ENCODE measurements around the gene SCN2B. TPM values are rescaled to one million over a fixed set of nuclear protein-coding genes. Genes with fewer than 3 reads are reported as not detected.

The SCN2B gene
- total RNA-seq, 2 experiments from 2014 or later, result not detected

DNA sequence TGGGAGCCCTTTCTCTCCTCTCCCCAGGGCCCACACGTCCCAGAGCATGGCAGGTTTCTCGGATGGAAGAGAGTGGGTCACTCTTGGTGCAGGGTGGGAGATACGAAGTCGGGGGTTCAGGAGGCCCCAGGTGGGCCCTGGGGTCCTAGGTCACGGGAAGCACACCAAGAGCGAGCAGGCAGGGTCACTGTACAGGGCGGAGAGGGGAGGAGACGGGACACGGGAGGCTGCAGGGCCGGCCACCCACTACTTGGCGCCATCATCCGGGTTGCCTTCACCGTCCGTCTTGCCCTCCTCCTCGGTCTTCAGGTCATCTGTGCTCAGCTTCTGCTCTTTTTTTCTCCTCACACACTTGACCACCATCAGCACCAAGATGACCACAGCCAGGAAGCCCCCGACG is 9.8 kb downstream of the SCN2B start:
- intact Hi-C loops (cut with micrococcal nuclease), result no loop called here
- H3K9me3 Mint-ChIP-seq, result no peaks in the 10 kb centered on the region
- no peak overlapping the region for H3K27ac Mint-ChIP-seq
- ChIA-PET POLR2A (no interaction called here), CTCF (interaction anchor here (1.2 kb wide), 1 partner anchor 18 kb away, joined by 3 read pairs; no protein-coding TSS in a partner anchor)
- no peak for DNase-seq
- no peaks in the 10 kb centered on the region for H3K4me1 Mint-ChIP-seq (ENCODE audit: low read depth)
- no peaks in the 10 kb centered on the region for H3K36me3 Mint-ChIP-seq
- H3K27me3 Mint-ChIP-seq, result peaks cover 12% of the 10 kb centered on the region
- no peak overlapping the region for H3K4me3 Mint-ChIP-seq

GRCh38 chr11:118164885-118165284 is 11.6 kb downstream of the SCN2B start:
- no peaks in the 10 kb centered on the region for H3K36me3 Mint-ChIP-seq
- DNase-seq, result no peak
- H3K9me3 Mint-ChIP-seq, result no peaks in the 10 kb centered on the region
- no peak overlapping the region for H3K4me3 Mint-ChIP-seq
- H3K4me1 Mint-ChIP-seq (ENCODE audit: low read depth), result no peaks in the 10 kb centered on the region
- CTCF ChIA-PET, result interaction anchor here (1.5 kb wide), 1 partner anchor 9 kb away, joined by 3 read pairs; no protein-coding TSS in a partner anchor
- intact Hi-C loops (cut with micrococcal nuclease), result no loop called here
- H3K27me3 Mint-ChIP-seq, result peaks cover 13% of the 10 kb centered on the region
- H3K27ac Mint-ChIP-seq, result no peak overlapping the region
- POLR2A ChIA-PET, result no interaction called here

GRCh38 chr11:118163494-118163893 is 12.9 kb downstream of the SCN2B start:
- no peaks in the 10 kb centered on the region for H3K9me3 Mint-ChIP-seq
- H3K27me3 Mint-ChIP-seq, result peaks cover 22% of the 10 kb centered on the region
- no peak for DNase-seq
- H3K4me3 Mint-ChIP-seq, result no peak overlapping the region
- no peaks in the 10 kb centered on the region for H3K4me1 Mint-ChIP-seq (ENCODE audit: low read depth)
- H3K36me3 Mint-ChIP-seq, result no peaks in the 10 kb centered on the region
- ChIA-PET POLR2A (no interaction called here), CTCF (interaction anchor here (1.3 to 1.5 kb wide), 2 partner anchors 8 to 10 kb away, joined by 3 to 5 read pairs; no protein-coding TSS in a partner anchor)
- intact Hi-C loops (cut with micrococcal nuclease), result no loop called here
- H3K27ac Mint-ChIP-seq, result no peak overlapping the region

- Mint-ChIP-seq H3K27ac (no peak overlapping the region), H3K9me3 (no peaks in the 10 kb centered on the region), H3K36me3 (no peaks in the 10 kb centered on the region), H3K27me3 (peaks cover 26% of the 10 kb centered on the region), H3K4me3 (no peak overlapping the region), H3K4me1 (ENCODE audit: low read depth) (no peaks in the 10 kb centered on the region)
- ChIA-PET POLR2A (no interaction called here), CTCF (interaction anchor here (1.3 kb wide), 1 partner anchor 9 kb away, joined by 5 read pairs; no protein-coding TSS in a partner anchor)
- DNase-seq, result no peak
- intact Hi-C loops (cut with micrococcal nuclease), result no loop called here
Measured at GRCh38 chr11:118162846-118163245, 13.6 kb downstream of the SCN2B start.

DNA sequence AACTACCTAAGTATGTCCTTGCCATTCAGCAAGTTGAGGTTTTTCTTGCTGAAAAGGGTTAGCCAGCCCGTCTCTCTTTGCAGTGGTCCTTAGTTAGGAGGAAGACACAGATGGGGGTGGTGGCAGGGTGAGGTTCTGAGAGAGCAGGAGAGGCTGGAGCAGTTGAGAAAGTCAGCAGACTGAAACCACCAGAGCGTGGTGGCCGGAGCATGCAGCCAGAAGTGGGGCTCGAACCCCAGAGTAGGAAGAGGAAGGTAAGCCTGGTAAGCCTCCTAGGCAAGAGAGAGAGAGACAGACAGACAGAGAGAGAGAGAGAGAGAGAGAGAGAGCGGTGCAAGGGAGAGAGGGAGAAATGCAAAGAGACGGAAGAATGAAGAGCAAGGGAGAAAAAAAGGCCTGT is 14.7 kb downstream of the SCN2B start:
- intact Hi-C loops (cut with micrococcal nuclease), result no loop called here
- Mint-ChIP-seq H3K9me3 (no peaks in the 10 kb centered on the region), H3K4me3 (no peak overlapping the region), H3K27ac (no peak overlapping the region), H3K36me3 (no peaks in the 10 kb centered on the region), H3K4me1 (ENCODE audit: low read depth) (peaks cover 4% of the 10 kb centered on the region), H3K27me3 (peaks cover 37% of the 10 kb centered on the region)
- no peak for DNase-seq
- CTCF ChIA-PET, result no interaction called here
- POLR2A ChIA-PET, result no interaction called here

DNA sequence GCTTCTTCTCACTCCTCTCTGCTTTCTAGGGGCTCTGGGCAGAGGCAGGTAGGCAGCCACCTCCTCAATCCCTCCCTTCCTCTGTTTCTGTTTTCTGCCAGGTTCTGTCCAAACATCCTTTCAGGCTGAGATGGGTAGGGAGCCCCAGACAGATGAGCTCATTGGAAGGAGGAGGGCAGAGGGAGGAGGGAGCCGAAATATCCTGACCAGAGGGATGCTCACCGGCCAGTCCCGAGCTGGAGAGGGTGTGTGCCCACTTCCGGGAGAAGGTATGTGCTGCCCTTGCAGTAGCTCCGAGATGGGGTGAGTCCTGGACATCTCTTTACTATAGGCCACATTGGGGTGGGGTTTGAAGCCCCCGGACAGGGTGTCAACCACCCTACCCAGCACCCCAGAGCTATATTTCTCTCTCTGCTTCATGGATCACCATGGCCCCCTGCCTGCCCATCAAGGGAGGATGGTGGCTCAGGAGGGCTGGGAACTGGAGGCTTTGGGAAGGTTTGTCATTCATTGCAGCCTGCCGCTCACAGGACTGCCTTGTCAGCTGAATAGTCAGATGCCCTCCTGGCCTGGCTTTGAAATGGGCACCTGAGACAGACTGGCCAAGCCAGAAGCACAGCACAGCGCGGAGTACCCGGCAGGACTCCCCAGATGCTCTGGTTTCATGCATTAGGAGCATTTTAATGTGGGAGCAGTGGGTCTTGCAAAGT is 19.1 kb downstream of the SCN2B start:
- Mint-ChIP-seq H3K36me3 (no peaks in the 10 kb centered on the region), H3K4me1 (ENCODE audit: low read depth) (peaks cover 13% of the 10 kb centered on the region), H3K27ac (no peak overlapping the region), H3K9me3 (no peaks in the 10 kb centered on the region), H3K4me3 (no peak overlapping the region), H3K27me3 (peaks cover 61% of the 10 kb centered on the region)
- ChIA-PET CTCF (interaction anchor here (1.5 to 6.7 kb wide), 3 partner anchors 10 to 14 kb away, joined by 3 to 70 read pairs (median 8); no protein-coding TSS in a partner anchor), POLR2A (interaction anchor here (0.5 kb wide), 1 partner anchor 107 kb away, joined by 4 read pairs; no protein-coding TSS in a partner anchor)
- DNase-seq, result no peak
- intact Hi-C loops (cut with micrococcal nuclease), result no loop called here

GRCh38 chr11:118156531-118157185 is 19.8 kb downstream of the SCN2B start:
- CTCF ChIA-PET, result interaction anchor here (1.1 to 6.7 kb wide), 5 partner anchors 10 to 349 kb away, joined by 3 to 70 read pairs (median 5); no protein-coding TSS in a partner anchor
- H3K27me3 Mint-ChIP-seq, result peaks cover 60% of the 10 kb centered on the region
- intact Hi-C loops (cut with micrococcal nuclease), result no loop called here
- no peaks in the 10 kb centered on the region for H3K36me3 Mint-ChIP-seq
- POLR2A ChIA-PET, result interaction anchor here (0.5 kb wide), 1 partner anchor 106 kb away, joined by 4 read pairs; no protein-coding TSS in a partner anchor
- no peak overlapping the region for H3K27ac Mint-ChIP-seq
- H3K4me1 Mint-ChIP-seq (ENCODE audit: low read depth), result peaks cover 13% of the 10 kb centered on the region
- H3K9me3 Mint-ChIP-seq, result no peaks in the 10 kb centered on the region
- H3K4me3 Mint-ChIP-seq, result no peak overlapping the region
- peak; percentile 34 for DNase-seq

- ChIA-PET CTCF (interaction anchor here (0.9 to 6.7 kb wide), 6 partner anchors 10 to 348 kb away, joined by 3 to 70 read pairs (median 4); no protein-coding TSS in a partner anchor), POLR2A (no interaction called here)
- no peak overlapping the region for H3K4me3 Mint-ChIP-seq
- peaks cover 66% of the 10 kb centered on the region for H3K27me3 Mint-ChIP-seq
- no peaks in the 10 kb centered on the region for H3K9me3 Mint-ChIP-seq
- peaks cover 13% of the 10 kb centered on the region for H3K4me1 Mint-ChIP-seq (ENCODE audit: low read depth)
- no peaks in the 10 kb centered on the region for H3K36me3 Mint-ChIP-seq
- DNase-seq, result no peak
- intact Hi-C loops (cut with micrococcal nuclease), result no loop called here
- H3K27ac Mint-ChIP-seq, result no peak overlapping the region
Measured at GRCh38 chr11:118155776-118156530, 20.5 kb downstream of the SCN2B start.

DNA sequence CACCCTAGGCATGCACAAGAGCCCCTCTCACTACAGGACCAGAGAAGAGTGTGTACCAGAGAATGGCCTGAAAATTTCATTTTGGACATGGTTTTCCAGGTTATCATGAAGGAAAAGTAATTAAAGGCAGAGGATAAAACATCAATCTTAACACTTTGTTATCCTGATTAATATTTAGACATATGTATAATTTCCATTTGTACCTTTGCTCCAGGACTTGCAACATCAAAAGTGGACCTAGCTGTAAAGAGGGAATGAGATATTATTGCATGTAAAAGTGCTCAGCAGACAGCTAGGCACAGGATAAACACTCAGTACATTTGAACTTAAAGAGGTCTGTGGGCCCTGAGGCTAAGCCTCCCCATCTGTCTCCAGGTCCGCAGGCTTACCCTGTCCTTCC is 21.8 kb downstream of the SCN2B start:
- H3K36me3 Mint-ChIP-seq, result no peaks in the 10 kb centered on the region
- ChIA-PET CTCF (interaction anchor here (0.9 to 6.7 kb wide), 3 partner anchors 17 to 141 kb away, joined by 3 to 70 read pairs (median 5); no protein-coding TSS in a partner anchor), POLR2A (no interaction called here)
- H3K4me3 Mint-ChIP-seq, result no peak overlapping the region
- H3K9me3 Mint-ChIP-seq, result no peaks in the 10 kb centered on the region
- H3K4me1 Mint-ChIP-seq (ENCODE audit: low read depth), result peaks cover 13% of the 10 kb centered on the region
- no peak for DNase-seq
- intact Hi-C loops (cut with micrococcal nuclease), result no loop called here
- peaks cover 67% of the 10 kb centered on the region for H3K27me3 Mint-ChIP-seq
- no peak overlapping the region for H3K27ac Mint-ChIP-seq

- intact Hi-C loops (cut with micrococcal nuclease), result no loop called here
- Mint-ChIP-seq H3K36me3 (no peaks in the 10 kb centered on the region), H3K4me1 (ENCODE audit: low read depth) (peaks cover 13% of the 10 kb centered on the region), H3K4me3 (peak overlapping the region; percentile 30), H3K27ac (no peak overlapping the region), H3K27me3 (peaks cover 61% of the 10 kb centered on the region), H3K9me3 (no peaks in the 10 kb centered on the region)
- DNase-seq, result no peak
- ChIA-PET POLR2A (no interaction called here), CTCF (interaction anchor here (2.3 kb wide), 1 partner anchor 18 kb away, joined by 9 read pairs; no protein-coding TSS in a partner anchor)
Measured at GRCh38 chr11:118153976-118154375, 22.5 kb downstream of the SCN2B start.

- Mint-ChIP-seq H3K9me3 (no peaks in the 10 kb centered on the region), H3K27me3 (peaks cover 61% of the 10 kb centered on the region), H3K4me1 (ENCODE audit: low read depth) (peaks cover 13% of the 10 kb centered on the region), H3K4me3 (peak overlapping the region; percentile 30), H3K27ac (no peak overlapping the region), H3K36me3 (no peaks in the 10 kb centered on the region)
- ChIA-PET POLR2A (no interaction called here), CTCF (interaction anchor here (1.6 to 2.3 kb wide), 2 partner anchors 10 to 18 kb away, joined by 3 to 9 read pairs; no protein-coding TSS in a partner anchor)
- intact Hi-C loops (cut with micrococcal nuclease), result no loop called here
- no peak for DNase-seq
Measured at GRCh38 chr11:118153516-118153915, 22.9 kb downstream of the SCN2B start.
